ENCODE measurements around the gene PSKH1. TPM values are rescaled to one million over a fixed set of nuclear protein-coding genes. Genes with fewer than 3 reads are reported as not detected.

PSKH1 gene
- total and polyA plus RNA-seq, 10 of the 15 experiments (the other 5 are each of a cell fraction or from before 2014, with no cell fraction given), result 0.63 to 20.4 (median 7.8) TPM

GRCh38 chr16:67901734-67902133 is 8.7 kb downstream of the PSKH1 start (continued):
- no peak for TF ChIP-seq WRNIP1 (IDR thresholded peaks at IDR 0.05; ENCODE audit: borderline replicate concordance, low read depth, low read length)

- no peaks in the 10 kb centered on the region; the same call in 1 of the 2 replicates for H3K79me2 ChIP-seq (ENCODE audit: control insufficient read depth, insufficient read depth, low read length)
- in situ Hi-C loops (cut with MboI), result no loop called here
- no peak for FAIRE-seq
- H3K4me3 ChIP-seq, result no peak overlapping the region
- ChIA-PET POLR2A (no interaction called here), RAD21 (ENCODE audit: unreplicated experiment) (interaction anchor here (0.8 kb wide), 1 partner anchor 818 kb away, joined by 3 read pairs; no protein-coding TSS in a partner anchor), CTCF (interaction anchor here (1.0 to 1.2 kb wide), 2 partner anchors 136 to 230 kb away, joined by 3 to 4 read pairs; no protein-coding TSS in a partner anchor), SMC1A (ENCODE audit: uncharacterized antibody, unreplicated experiment) (no interaction called here)
- H3K4me1 ChIP-seq (ENCODE audit: control insufficient read depth, insufficient read depth, low read length), result no peaks in the 10 kb centered on the region
- no peak overlapping the region for H2AFZ ChIP-seq (ENCODE audit: control insufficient read depth, low read depth, low read length)
- 100% methylated on average over 4 of the region's 4 CpGs for WGBS (ENCODE audit: insufficient coverage, insufficient replicate concordance, low lambda C conversion rate, missing lambda C conversion rate)
- intact Hi-C loops (cut with micrococcal nuclease; ENCODE audit: unreplicated experiment), result no loop called here
- no peak overlapping the region for H3K9ac ChIP-seq (ENCODE audit: control insufficient read depth, insufficient read depth, low read length)
- H3K36me3 ChIP-seq (ENCODE audit: control insufficient read depth in 2 of 2, insufficient read depth in 2 of 2, low read length in 1 of 2), result no peaks in the 10 kb centered on the region; a peak in 2 of 4 replicates
- no peaks in the 10 kb centered on the region for H3K27me3 ChIP-seq (replicated peaks in 1 of 2; ENCODE audit: control insufficient read depth in 2 of 2, insufficient read depth in 2 of 2, low read length in 1 of 2)
- TF ChIP-seq WRNIP1 (IDR thresholded peaks at IDR 0.05; ENCODE audit: borderline replicate concordance, low read depth, low read length), result no peak
- no peaks in the 10 kb centered on the region for H3K9me3 ChIP-seq (replicated peaks; ENCODE audit: control insufficient read depth, insufficient read depth, low read length)
- H3K4me2 ChIP-seq (ENCODE audit: control insufficient read depth, insufficient read depth), result no peak overlapping the region
- no peak overlapping the region for H3K27ac ChIP-seq (ENCODE audit: control insufficient read depth, insufficient read depth)
- ATAC-seq, result no peak
- no peak for DNase-seq (ENCODE audit: low read depth, low spot score)
- no TSS peak for BruUV-seq (replicated peaks)
- no peaks in the 10 kb centered on the region; the same call in 1 of the 2 replicates for H4K20me1 ChIP-seq (ENCODE audit: control insufficient read depth, insufficient read depth)
Observed at GRCh38 chr16:67902831-67903230, 9.8 kb downstream of the PSKH1 start.

DNA sequence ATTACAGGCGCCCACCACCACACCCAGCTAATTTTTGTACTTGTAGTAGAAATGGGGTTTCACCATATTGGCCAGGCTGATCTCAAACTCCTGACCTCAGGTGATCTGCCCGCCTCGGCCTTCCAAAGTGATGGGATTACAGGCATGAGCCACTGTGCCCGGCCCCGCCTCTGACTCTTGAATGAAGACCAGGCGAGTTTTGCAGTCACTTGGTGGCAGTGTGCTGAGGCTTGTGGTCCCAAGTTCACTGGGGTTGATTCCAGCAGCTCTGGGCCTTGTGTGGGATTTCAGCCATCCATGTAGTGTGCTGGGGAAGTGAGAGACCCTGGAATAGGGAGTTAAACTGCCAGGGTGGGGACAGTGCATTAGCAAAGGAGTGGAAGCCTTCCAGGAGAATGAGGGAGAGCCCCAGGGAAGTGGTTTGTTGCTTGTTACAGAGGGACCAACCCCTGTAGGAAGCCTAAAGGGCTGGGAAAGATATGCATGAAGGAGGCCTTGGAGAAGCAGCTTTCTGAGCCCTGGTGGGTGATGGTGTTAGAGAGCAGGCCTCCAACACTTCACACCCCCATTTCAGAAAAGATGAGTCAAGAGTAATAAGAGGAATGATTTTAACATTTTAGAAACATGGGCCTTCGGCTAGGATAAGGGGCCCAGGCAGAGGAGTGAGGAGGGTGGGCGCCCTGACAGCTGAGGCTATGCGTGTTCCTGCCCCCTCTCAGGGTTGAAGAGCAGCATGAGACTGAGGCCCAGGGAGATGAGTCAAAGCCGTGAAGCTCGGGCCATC is 14.5 kb downstream of the PSKH1 start:
- FAIRE-seq, result no peak
- no peak for TF ChIP-seq POLR2A (IDR thresholded peaks at IDR 0.05; ENCODE audit: low read depth, low read length)
- no peak for TF ChIP-seq JUNB (IDR thresholded peaks at IDR 0.05)
- TF ChIP-seq, protein P1, sequence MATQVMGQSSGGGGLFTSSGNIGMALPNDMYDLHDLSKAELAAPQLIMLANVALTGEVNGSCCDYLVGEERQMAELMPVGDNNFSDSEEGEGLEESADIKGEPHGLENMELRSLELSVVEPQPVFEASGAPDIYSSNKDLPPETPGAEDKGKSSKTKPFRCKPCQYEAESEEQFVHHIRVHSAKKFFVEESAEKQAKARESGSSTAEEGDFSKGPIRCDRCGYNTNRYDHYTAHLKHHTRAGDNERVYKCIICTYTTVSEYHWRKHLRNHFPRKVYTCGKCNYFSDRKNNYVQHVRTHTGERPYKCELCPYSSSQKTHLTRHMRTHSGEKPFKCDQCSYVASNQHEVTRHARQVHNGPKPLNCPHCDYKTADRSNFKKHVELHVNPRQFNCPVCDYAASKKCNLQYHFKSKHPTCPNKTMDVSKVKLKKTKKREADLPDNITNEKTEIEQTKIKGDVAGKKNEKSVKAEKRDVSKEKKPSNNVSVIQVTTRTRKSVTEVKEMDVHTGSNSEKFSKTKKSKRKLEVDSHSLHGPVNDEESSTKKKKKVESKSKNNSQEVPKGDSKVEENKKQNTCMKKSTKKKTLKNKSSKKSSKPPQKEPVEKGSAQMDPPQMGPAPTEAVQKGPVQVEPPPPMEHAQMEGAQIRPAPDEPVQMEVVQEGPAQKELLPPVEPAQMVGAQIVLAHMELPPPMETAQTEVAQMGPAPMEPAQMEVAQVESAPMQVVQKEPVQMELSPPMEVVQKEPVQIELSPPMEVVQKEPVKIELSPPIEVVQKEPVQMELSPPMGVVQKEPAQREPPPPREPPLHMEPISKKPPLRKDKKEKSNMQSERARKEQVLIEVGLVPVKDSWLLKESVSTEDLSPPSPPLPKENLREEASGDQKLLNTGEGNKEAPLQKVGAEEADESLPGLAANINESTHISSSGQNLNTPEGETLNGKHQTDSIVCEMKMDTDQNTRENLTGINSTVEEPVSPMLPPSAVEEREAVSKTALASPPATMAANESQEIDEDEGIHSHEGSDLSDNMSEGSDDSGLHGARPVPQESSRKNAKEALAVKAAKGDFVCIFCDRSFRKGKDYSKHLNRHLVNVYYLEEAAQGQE (IDR thresholded peaks at IDR 0.05; ENCODE audit: low read depth, low read length), result no peak
- TF ChIP-seq CEBPB (IDR thresholded peaks at IDR 0.05; ENCODE audit: borderline replicate concordance in 1 of 2, low read depth in 2 of 2, low read length in 2 of 2), result no peak
- TF ChIP-seq PBX3 (IDR thresholded peaks at IDR 0.05; ENCODE audit: insufficient replicate concordance, low read depth, low read length), result no peak

More for the DNA sequence above, 14.5 kb downstream of the PSKH1 start:
- no TSS peak for BruUV-seq (replicated peaks)
- no peak overlapping the region for H2AFZ ChIP-seq (ENCODE audit: control insufficient read depth, low read depth, low read length)
- ChIA-PET CTCF (interaction anchor here (1.6 kb wide), 1 partner anchor 24 kb away, joined by 4 read pairs; no protein-coding TSS in a partner anchor), POLR2A (no interaction called here), SMC1A (ENCODE audit: uncharacterized antibody, unreplicated experiment) (no interaction called here), RAD21 (ENCODE audit: unreplicated experiment) (no interaction called here)
- ATAC-seq, result no peak
- H3K9ac ChIP-seq (ENCODE audit: control insufficient read depth, insufficient read depth, low read length), result no peak overlapping the region
- no peaks in the 10 kb centered on the region; the same call in 1 of the 2 replicates for H4K20me1 ChIP-seq (ENCODE audit: control insufficient read depth, insufficient read depth)
- intact Hi-C loops (cut with micrococcal nuclease; ENCODE audit: unreplicated experiment) (no loop called here), in situ Hi-C loops (cut with MboI) (no loop called here)
- no peak for DNase-seq (ENCODE audit: low read depth, low spot score)
- H3K27ac ChIP-seq (ENCODE audit: control insufficient read depth, insufficient read depth), result no peak overlapping the region
- H3K27me3 ChIP-seq (replicated peaks in 1 of 2; ENCODE audit: control insufficient read depth in 2 of 2, insufficient read depth in 2 of 2, low read length in 1 of 2), result no peaks in the 10 kb centered on the region
- WGBS (ENCODE audit: insufficient coverage, insufficient replicate concordance, low lambda C conversion rate, missing lambda C conversion rate), result 92% methylated on average over 11 of the region's 11 CpGs
- H3K4me1 ChIP-seq (ENCODE audit: control insufficient read depth, insufficient read depth, low read length), result 0 out of 2 replicates have a peak, but pooled peaks cover 3% of the 10 kb centered on the region
- no peak overlapping the region for H3K4me3 ChIP-seq
- no peak overlapping the region for H3K4me2 ChIP-seq (ENCODE audit: control insufficient read depth, insufficient read depth)
- no peaks in the 10 kb centered on the region for H3K9me3 ChIP-seq (replicated peaks; ENCODE audit: control insufficient read depth, insufficient read depth, low read length)
- peaks cover 1 to 7% of the 10 kb centered on the region in 2 experiments; a peak in 2 of 4 replicates for H3K36me3 ChIP-seq (ENCODE audit: control insufficient read depth in 2 of 2, insufficient read depth in 2 of 2, low read length in 1 of 2)
- H3K79me2 ChIP-seq (ENCODE audit: control insufficient read depth, insufficient read depth, low read length), result no peaks in the 10 kb centered on the region
